MM.1S (cell line): ENCODE results near the gene RELA.

Experiments
- DNase-seq: peaks from one replicate; pipeline ENCODE4 v3.0.0-alpha.2; 2015
- H2AFZ ChIP-seq: fragments of 300-600 bp; sonication (generic); 2 replicates; pipeline ENCODE4 v1.6.0; 2016; ENCODE audit warnings: antibody characterized with exemption, low read length
- H3F3A ChIP-seq: fragments of 300-600 bp; sonication (generic); 2 replicates; pipeline ENCODE4 v1.6.1; 2016; ENCODE audit warnings: mild to moderate bottlenecking, antibody characterized with exemption, low read length, moderate library complexity, mixed read lengths; ENCODE audit not compliant: insufficient read depth
- H3K27ac ChIP-seq: fragments of 300-600 bp; sonication (generic); 2 replicates; pipeline ENCODE4 v1.5.1; 2016; ENCODE audit warnings: mild to moderate bottlenecking, low read length
- H3K27me3 ChIP-seq: fragments of 300-600 bp; sonication (generic); replicated peaks from 2 replicates; pipeline ENCODE4 v1.6.0; 2016; ENCODE audit warnings: low read length; ENCODE audit not compliant: insufficient read depth
- H3K36me3 ChIP-seq: fragments of 300-600 bp; sonication (generic); replicated peaks from 2 replicates; pipeline ENCODE4 v1.6.1; 2016; ENCODE audit warnings: mild to moderate bottlenecking, low read length, mixed read lengths; ENCODE audit not compliant: insufficient read depth
- H3K4me1 ChIP-seq: fragments of 300-600 bp; sonication (generic); 2 replicates; pipeline ENCODE4 v1.6.1; 2016; ENCODE audit warnings: low read length, mixed read lengths
- H3K4me2 ChIP-seq: fragments of 300-600 bp; sonication (generic); 2 replicates; pipeline ENCODE4 v1.6.0; 2016; ENCODE audit warnings: low read depth, low read length
- H3K4me3 ChIP-seq: fragments of 300-600 bp; sonication (generic); 2 replicates; pipeline ENCODE4 v1.5.1; 2016; ENCODE audit warnings: low read length, mixed read lengths
- H3K79me2 ChIP-seq: fragments of 300-600 bp; sonication (generic); 2 replicates; pipeline ENCODE4 v1.6.1; 2016; ENCODE audit warnings: mixed run types, low read length, mixed read lengths
- H3K9ac ChIP-seq: fragments of 300-600 bp; sonication (generic); 2 replicates; pipeline ENCODE4 v1.6.1; 2016; ENCODE audit warnings: low read length, mixed read lengths
- H3K9me2 ChIP-seq: fragments of 300-600 bp; sonication (generic); replicated peaks from 2 replicates; pipeline ENCODE4 v1.6.1; 2016; ENCODE audit warnings: mild to moderate bottlenecking, low read length, mixed read lengths; ENCODE audit not compliant: insufficient read depth
- H3K9me3 ChIP-seq: fragments of 300-600 bp; sonication (generic); replicated peaks from 2 replicates; pipeline ENCODE4 v1.6.1; 2016; ENCODE audit warnings: mild to moderate bottlenecking, low read length, mixed read lengths; ENCODE audit not compliant: insufficient read depth
- H4K20me1 ChIP-seq: fragments of 300-600 bp; sonication (generic); 2 replicates; pipeline ENCODE4 v1.6.1; 2016; ENCODE audit warnings: mild to moderate bottlenecking, low read length, moderate library complexity, mixed read lengths; ENCODE audit not compliant: insufficient read depth
- CTCF ChIP-seq: fragments of 300-600 bp; sonication (generic); IDR thresholded peaks from 2 replicates; pipeline ENCODE4 v1.5.1; 2016; ENCODE audit warnings: antibody characterized with exemption, low read length, mixed read lengths
- EZH2 ChIP-seq: fragments of 300-600 bp; sonication (generic); optimal IDR thresholded peaks from 2 replicates; pipeline ENCODE3; 2017; ENCODE audit warnings: low read depth, mild to moderate bottlenecking, antibody characterized with exemption, low read length, mixed read lengths
- EZH2phosphoT487 ChIP-seq: fragments of 300-600 bp; sonication (generic); IDR thresholded peaks from 2 replicates; pipeline ENCODE4 v1.6.1; 2018; ENCODE audit warnings: antibody characterized with exemption, low read length

Gene RELA

GRCh38 chr11:65703846-65704245, 41.1 kb upstream of the RELA start:
- Histone ChIP-seq H3K4me2 (no peak overlapping the region), H3F3A (no peaks in the 10 kb centered on the region), H3K9me2 (no peaks in the 10 kb centered on the region), H3K4me1 (no peaks in the 10 kb centered on the region), H3K79me2 (no peaks in the 10 kb centered on the region), H3K27me3 (peaks cover 15% of the 10 kb centered on the region), H3K4me3 (no peak overlapping the region), H4K20me1 (no peaks in the 10 kb centered on the region), H3K27ac (no peak overlapping the region), H3K9me3 (no peaks in the 10 kb centered on the region), H3K9ac (no peak overlapping the region), H2AFZ (no peak overlapping the region), H3K36me3 (no peaks in the 10 kb centered on the region)
- no peak for DNase-seq
- no peak for TF ChIP-seq CTCF
- no peak for TF ChIP-seq EZH2phosphoT487
- TF ChIP-seq EZH2: no peak

- Histone ChIP-seq H3K4me3 (no peak overlapping the region), H3K4me1 (no peaks in the 10 kb centered on the region), H4K20me1 (no peaks in the 10 kb centered on the region), H3K9me3 (no peaks in the 10 kb centered on the region), H3K27me3 (peaks cover 15% of the 10 kb centered on the region), H3K9ac (no peak overlapping the region), H3K9me2 (no peaks in the 10 kb centered on the region), H3K36me3 (no peaks in the 10 kb centered on the region), H3K27ac (no peak overlapping the region), H3K79me2 (no peaks in the 10 kb centered on the region), H3F3A (no peaks in the 10 kb centered on the region), H3K4me2 (no peak overlapping the region), H2AFZ (no peak overlapping the region)
- DNase-seq: no peak
- no peak for TF ChIP-seq CTCF
- TF ChIP-seq EZH2: no peak
- no peak for TF ChIP-seq EZH2phosphoT487
Observed at GRCh38 chr11:65701686-65702085, 39.0 kb upstream of the RELA start.

- Histone ChIP-seq H3K27ac (no peak overlapping the region), H3K4me1 (no peaks in the 10 kb centered on the region), H3K4me2 (no peak overlapping the region), H3K36me3 (no peaks in the 10 kb centered on the region), H3K9me3 (no peaks in the 10 kb centered on the region), H3K79me2 (no peaks in the 10 kb centered on the region), H3K9ac (no peak overlapping the region), H4K20me1 (no peaks in the 10 kb centered on the region), H3K9me2 (no peaks in the 10 kb centered on the region), H2AFZ (no peak overlapping the region), H3K27me3 (peaks cover 15% of the 10 kb centered on the region), H3K4me3 (no peak overlapping the region), H3F3A (no peaks in the 10 kb centered on the region)
- no peak for TF ChIP-seq EZH2phosphoT487
- no peak for TF ChIP-seq EZH2
- TF ChIP-seq CTCF: no peak
- DNase-seq: no peak
Observed at GRCh38 chr11:65700399-65700798, 37.7 kb upstream of the RELA start.

GRCh38 chr11:65699306-65699705, 36.6 kb upstream of the RELA start:
- no peaks in the 10 kb centered on the region for H3K79me2 ChIP-seq
- H3K9me2 ChIP-seq: no peaks in the 10 kb centered on the region
- H3K4me3 ChIP-seq: no peak overlapping the region
- H3K4me2 ChIP-seq: no peak overlapping the region
- peaks cover 15% of the 10 kb centered on the region for H3K27me3 ChIP-seq
- H3K9me3 ChIP-seq: no peaks in the 10 kb centered on the region
- no peak for TF ChIP-seq EZH2
- TF ChIP-seq CTCF: no peak
- no peak for TF ChIP-seq EZH2phosphoT487
- no peak overlapping the region for H2AFZ ChIP-seq
- no peaks in the 10 kb centered on the region for H3K4me1 ChIP-seq
- no peaks in the 10 kb centered on the region for H3F3A ChIP-seq
- DNase-seq: no peak
- H3K36me3 ChIP-seq: no peaks in the 10 kb centered on the region
- no peak overlapping the region for H3K27ac ChIP-seq
- no peaks in the 10 kb centered on the region for H4K20me1 ChIP-seq
- H3K9ac ChIP-seq: no peak overlapping the region
